NCI-H446 treated with DMSO at 0.1 percent for 48 hours (cell line): ENCODE results near the gene AQP1.

ENCODE experiments used
- DNase-seq: peaks from one replicate; lab custom pipeline; 2025; lab: John Stamatoyannopoulos, UW

The AQP1 gene

GRCh38 chr7:30906515-30907240, 5.0 kb upstream of the AQP1 start:
- DNase-seq, result no peak

GRCh38 chr7:30907527-30908267, 4.0 kb upstream of the AQP1 start:
- DNase-seq, result no peak

GRCh38 chr7:30908681-30909080, 3.0 kb upstream of the AQP1 start:
- DNase-seq, result no peak

- DNase-seq, result no peak
Measured at GRCh38 chr7:30909431-30909830, 2.2 kb upstream of the AQP1 start.

GRCh38 chr7:30910411-30911073, 1.1 kb upstream of the AQP1 start:
- no peak for DNase-seq

GRCh38 chr7:30911133-30911532, 520 bp upstream of the AQP1 start:
- DNase-seq, result no peak

GRCh38 chr7:30912021-30912730, 523 bp downstream of the AQP1 start:
- no peak for DNase-seq

- DNase-seq, result no peak
Measured at GRCh38 chr7:30912731-30912985, 1.0 kb downstream of the AQP1 start.

GRCh38 chr7:30912986-30913811, 1.5 kb downstream of the AQP1 start:
- no peak for DNase-seq

- DNase-seq, result no peak
Measured at GRCh38 chr7:30913821-30914515, 2.3 kb downstream of the AQP1 start.

- DNase-seq, result no peak
Measured at GRCh38 chr7:30914596-30914995, 2.9 kb downstream of the AQP1 start.

GRCh38 chr7:30915005-30915601, 3.5 kb downstream of the AQP1 start:
- DNase-seq, result no peak

- DNase-seq, result no peak
Measured at GRCh38 chr7:30915751-30916150, 4.1 kb downstream of the AQP1 start.

- DNase-seq, result no peak
Measured at GRCh38 chr7:30916255-30916654, 4.6 kb downstream of the AQP1 start.

- DNase-seq, result no peak
Measured at GRCh38 chr7:30916767-30917166, 5.1 kb downstream of the AQP1 start.

- no peak for DNase-seq
Measured at GRCh38 chr7:30917216-30917893, 5.7 kb downstream of the AQP1 start.

- no peak for DNase-seq
Measured at GRCh38 chr7:30918676-30919075, 7.0 kb downstream of the AQP1 start.

- peak; percentile 36 for DNase-seq
Measured at GRCh38 chr7:30920021-30920583, 8.4 kb downstream of the AQP1 start.

GRCh38 chr7:30920584-30921539, 9.2 kb downstream of the AQP1 start:
- DNase-seq, result no peak
